Activated CD8-positive, alpha-beta memory T cell treated with anti-CD3 and anti-CD28 coated beads for 24 hours (primary cell): ENCODE measurements around the gene SHD.
A peak's percentile ranks its signal among the peaks of the same experiment; 100 is the strongest.

ENCODE experiments used
- DNase-seq: peaks from one replicate; pipeline ENCODE4 v3.0.0-alpha.2; 2020

The SHD gene

DNA sequence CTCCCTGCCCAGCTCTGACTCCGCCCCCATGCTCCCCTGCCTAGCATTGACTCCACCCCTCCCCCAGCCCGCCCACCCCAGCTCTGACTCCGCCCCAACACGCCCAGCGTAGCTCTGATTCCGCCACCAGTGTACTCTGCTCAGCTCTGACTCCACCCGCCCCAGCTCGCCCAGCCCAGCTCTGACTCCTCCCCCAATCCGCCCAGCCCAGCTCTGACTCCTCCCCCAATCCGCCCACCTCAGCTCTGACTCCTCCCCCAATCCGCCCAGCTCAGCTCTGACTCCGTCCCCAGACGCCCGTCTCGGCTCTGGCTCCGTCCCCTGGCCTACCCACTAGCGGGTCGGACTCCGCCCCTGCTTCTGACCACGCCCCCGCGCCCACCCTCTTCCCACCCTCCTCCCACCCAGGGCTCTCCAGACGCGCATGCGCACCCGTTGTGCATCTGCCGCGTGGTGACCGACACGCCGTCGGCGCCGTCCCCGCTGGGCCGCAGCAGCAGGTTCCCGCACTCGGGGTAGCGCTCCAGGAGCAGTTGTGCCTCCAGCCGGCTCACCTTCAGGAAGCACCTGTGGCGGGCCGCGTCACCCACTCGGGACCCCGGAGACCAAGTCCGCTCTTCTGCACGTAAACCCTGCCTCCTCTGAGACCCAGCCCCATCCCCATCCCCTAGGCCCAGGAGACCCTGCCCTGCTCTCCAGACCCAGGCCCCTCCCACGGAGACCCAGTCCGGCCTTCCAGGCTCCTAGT, 49.4 kb downstream of the SHD start:
- DNase-seq, result peak; percentile 98

DNA sequence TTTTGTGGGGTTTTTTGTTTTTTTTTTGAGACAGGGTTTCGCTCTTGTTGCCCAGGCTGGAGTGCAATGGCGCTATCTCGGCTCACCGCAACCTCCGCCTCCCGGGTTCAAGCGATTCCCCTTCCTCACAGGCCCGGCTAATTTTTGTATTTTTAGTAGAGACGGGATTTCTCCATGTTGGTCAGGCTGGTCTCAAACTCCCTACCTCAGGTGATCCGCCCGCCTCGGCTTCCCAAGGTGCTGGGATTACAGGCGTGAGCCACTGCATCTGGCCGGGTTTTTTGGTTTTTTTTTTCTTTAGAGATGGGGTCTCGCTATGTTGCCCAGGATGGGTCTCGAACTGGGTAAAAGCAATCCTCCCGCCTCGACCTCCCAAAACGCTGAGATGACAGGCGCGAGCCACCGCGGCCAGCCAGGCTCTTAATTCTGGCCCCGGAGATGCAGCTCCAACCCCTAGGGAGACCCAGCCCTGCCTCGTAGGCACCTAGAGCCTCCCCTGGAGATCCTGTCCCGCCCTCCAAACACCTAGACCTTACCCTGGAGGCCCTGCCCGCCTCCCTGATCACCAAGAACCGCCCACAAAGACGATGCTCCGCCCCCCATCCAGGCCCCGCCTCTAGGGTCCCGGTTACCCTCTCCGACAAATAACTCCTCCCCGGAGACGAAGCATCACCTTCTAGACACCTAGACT, 50.1 kb downstream of the SHD start:
- peak; percentile 82 for DNase-seq

DNA sequence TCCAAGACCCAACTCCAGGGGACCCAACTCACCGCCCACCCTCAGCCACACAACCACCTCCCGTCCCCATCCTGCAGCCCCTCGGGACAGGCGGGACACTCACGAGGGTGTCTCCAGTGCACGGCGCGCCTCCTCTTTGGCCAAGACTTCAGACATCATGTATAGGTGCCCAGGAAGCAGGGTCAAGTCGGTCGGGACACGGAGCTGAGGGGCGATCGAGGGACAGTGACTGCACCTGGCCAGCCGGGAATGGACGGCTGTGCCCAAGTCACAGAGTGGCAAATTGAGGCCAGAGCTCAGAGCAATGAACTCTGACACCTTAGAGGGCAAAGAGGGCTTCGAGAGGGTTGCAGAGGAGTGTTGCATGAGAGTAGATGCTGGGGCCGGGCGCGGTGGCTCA, 50.8 kb downstream of the SHD start:
- DNase-seq, result no peak

DNA sequence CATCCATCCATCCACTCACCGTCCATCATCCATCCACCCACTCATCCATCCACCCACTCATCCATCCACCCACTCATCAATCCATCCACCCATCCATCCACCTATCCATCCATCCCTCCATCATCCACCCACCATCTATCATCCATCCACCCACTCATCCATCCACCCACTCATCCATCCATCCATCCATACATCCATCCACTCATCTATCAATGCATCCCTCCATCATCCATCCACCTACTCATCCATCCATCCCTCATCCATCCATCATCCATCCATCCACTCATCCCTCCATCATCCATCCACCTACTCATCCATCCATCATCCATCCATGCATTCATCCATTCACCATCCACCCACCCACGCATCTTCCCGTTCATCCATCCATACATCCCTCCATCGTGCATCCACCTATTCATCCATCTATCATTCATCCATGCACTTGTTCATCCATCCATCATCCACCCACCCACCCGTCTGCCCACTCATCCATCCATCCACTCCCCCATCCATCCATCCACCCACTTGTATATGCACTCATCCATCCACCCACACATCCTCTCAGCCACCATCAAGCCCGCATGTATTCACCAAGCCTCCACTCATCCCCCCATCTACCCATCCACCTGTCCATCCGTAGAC, 56.0 kb downstream of the SHD start:
- no peak for DNase-seq

DNA sequence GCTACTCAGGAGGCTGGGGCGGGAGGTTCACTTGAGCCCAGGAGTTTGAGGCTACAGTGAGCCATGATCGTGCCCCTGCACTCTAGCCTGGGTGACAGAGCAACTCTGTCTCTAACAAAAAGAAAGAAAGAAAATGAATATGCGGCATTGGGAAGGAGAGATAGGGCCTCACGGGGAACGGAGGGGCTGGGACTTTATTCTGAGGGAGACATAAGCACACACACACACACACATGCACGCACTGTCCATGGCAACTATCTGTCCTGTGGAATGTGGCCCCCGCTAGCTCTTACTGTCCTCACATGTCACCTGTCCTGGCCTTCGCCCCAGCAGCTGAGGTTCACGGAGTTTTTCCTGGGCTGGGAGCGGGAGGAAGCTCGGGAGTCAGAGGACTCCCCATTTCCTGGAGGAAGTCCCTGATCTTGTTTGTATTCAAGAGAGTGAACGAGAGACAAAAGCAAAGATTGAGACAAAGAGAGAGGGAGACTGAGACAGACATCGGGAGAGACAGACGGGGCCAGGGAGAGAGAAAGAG, 58.9 kb downstream of the SHD start:
- DNase-seq, result peak; percentile 70

DNA sequence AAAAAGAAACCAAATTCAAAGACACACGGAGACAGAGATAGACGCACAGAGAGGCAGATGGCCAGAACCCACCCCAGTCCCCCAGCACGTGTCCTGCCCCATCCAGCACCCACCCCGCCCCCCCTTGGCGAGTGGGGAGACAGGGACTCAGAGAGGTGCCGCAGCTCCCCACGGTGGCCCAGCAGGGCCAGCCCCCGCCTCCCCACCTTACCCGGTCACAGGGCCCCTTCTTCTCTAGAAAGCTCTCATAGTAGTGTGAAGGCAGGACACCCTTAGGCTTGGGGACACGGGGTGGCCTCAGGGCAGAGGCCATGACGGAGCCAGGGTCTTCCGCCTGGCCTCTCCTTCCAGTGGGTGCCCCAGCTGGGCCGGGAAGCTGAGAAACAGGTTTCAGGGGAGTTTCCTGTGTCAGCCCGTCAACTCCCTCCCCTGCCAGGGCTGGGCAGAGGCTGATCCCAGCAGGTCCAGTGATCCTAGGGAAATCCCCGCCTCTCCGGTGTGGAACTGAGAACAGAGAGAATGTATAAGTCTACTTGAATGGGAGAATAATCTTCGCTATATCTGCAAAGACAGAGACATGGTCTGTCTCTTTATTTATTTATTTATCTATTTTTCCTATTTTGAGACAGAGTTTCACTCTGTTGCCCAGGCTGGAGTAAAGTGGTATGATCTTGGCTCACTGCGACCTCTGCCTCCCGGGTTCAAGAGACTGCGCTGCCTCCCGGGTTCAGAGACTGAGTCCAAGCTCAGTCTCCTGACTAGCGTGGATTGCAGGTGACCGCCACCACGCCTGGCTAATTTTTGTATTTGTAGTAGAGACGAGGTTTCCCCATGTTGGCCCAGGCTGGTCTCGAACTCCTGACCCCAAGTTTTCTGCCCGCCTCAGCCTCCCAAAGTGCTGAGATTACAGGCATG, 59.6 kb downstream of the SHD start, which contains the start of gene STAP2:
Gene STAP2 (minus strand): TSS at position 387 of the 915 bp plus-strand sequence. CDS start 74 bp downstream, at position 313.
- DNase-seq, result peak; percentile 69
